ENCODE measurements around the gene C22orf39.

- no peak for TF ChIP-seq CTCF (IDR thresholded peaks at IDR 0.05)
- no peak for TF ChIP-seq EP300 (IDR thresholded peaks at IDR 0.05; ENCODE audit: low read depth)
Measured at GRCh38 chr22:19497245-19497644, 49.7 kb upstream of the C22orf39 start.
